Stomach smooth muscle (tissue), 2 donors: ENCODE measurements around the gene DAP.

Source experiments
- H3K27ac ChIP-seq: one replicate; pipeline ENCODE4 v1.7.0; 2013; ENCODE audit warnings: mild to moderate bottlenecking, low read length, inconsistent platforms
- H3K27me3 ChIP-seq, 2 donors: one replicate each; pipeline ENCODE4 v1.7.0; 2013; ENCODE audit warnings: low read length in 2 of 2; ENCODE audit not compliant: insufficient read depth in 2 of 2, control insufficient read depth in 1 of 2
- H3K36me3 ChIP-seq, 2 donors: one replicate each; pipeline ENCODE4 v1.7.0; 2013; ENCODE audit warnings: low read length in 2 of 2; ENCODE audit not compliant: control insufficient read depth in 2 of 2, insufficient read depth in 2 of 2
- H3K4me1 ChIP-seq: one replicate; pipeline ENCODE4 v1.7.0; 2013; ENCODE audit warnings: low read length; ENCODE audit not compliant: control insufficient read depth, insufficient read depth
- H3K4me3 ChIP-seq, 2 donors: one replicate each; pipeline ENCODE4 v1.7.0; 2013; ENCODE audit warnings: low read length in 2 of 2
- H3K9ac ChIP-seq, 2 donors: one replicate each; pipeline ENCODE4 v1.7.0; 2013; ENCODE audit warnings: low read length in 2 of 2, mild to moderate bottlenecking in 1 of 2
- H3K9me3 ChIP-seq, 2 donors: one replicate each; pipeline ENCODE4 v1.7.0; 2013; ENCODE audit warnings: low read length in 2 of 2; ENCODE audit not compliant: control insufficient read depth in 2 of 2
- donor health status: healthy.
- donor health status: Pancreatic carcinoma.

The DAP gene

DNA sequence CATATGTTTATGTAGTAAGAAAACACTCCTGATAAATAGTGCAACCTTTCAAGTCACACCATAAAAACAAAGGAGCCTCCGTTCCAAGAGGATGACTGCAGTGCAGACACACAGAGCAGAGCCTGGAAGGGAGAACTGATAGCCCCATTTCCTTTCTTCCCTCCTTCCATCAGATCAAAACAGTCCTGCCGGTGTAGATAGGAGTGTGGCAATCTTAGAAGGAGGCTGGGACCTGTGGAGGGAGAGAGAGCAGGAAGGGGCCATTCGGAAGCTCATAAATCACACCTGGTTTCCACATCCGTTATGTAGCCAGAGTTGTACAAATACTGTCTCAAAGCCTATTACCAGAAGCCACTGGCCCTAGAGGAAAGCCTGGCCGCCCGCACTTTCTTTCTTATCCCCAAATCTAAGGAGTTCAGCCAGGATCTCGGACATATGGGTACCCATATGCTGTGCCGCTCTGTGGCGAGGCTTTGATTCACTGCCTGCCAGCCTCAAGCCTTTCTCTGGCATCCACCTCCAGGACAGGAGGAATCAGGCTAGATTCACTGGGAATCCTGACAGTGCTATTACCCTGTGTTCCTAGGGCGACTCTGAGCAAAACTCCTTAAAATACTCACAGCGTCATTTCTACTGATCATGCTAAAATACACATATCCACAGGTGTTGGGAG is 26.9 kb downstream of the DAP start:
- Histone ChIP-seq H3K4me1 (peaks cover 3% of the 10 kb centered on the region), H3K27ac (no peak overlapping the region), H3K4me3 (no peak overlapping the region), H3K9me3 (no peaks in the 10 kb centered on the region), H3K36me3 (peaks cover 0 to 3% of the 10 kb centered on the region in 2 donors), H3K27me3 (no peaks in the 10 kb centered on the region), H3K9ac (no peak overlapping the region)

GRCh38 chr5:10733426-10733825 is 27.6 kb downstream of the DAP start:
- Histone ChIP-seq H3K4me3 (no peak overlapping the region), H3K9me3 (no peaks in the 10 kb centered on the region), H3K27me3 (no peaks in the 10 kb centered on the region), H3K27ac (no peak overlapping the region), H3K36me3 (peaks cover 0 to 3% of the 10 kb centered on the region in 2 donors), H3K9ac (no peak overlapping the region), H3K4me1 (peaks cover 3% of the 10 kb centered on the region)

DNA sequence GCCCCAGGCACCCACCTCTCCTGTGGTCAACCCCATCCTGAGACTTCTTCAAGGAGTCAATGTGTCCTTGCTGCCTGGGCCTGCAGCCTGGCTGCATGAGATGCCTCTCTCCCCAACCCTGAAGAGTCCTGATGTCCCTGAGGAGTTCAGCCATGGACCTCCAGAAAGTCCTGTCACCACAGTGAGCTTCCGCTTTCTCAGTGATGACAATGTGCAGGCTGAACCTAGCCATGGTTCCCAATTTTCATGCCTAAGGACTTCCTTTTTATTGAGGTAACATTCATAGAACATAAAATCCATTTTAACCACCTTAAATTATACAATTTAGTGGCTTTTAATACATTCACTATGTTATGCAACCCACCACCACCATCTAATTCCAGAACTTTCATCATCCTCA is 29.1 kb downstream of the DAP start:
- peaks cover 3% of the 10 kb centered on the region for H3K4me1 ChIP-seq
- H3K27ac ChIP-seq = no peak overlapping the region
- H3K9ac ChIP-seq = no peak overlapping the region
- H3K4me3 ChIP-seq = no peak overlapping the region
- H3K36me3 ChIP-seq = peaks cover 0 to 3% of the 10 kb centered on the region in 2 donors
- no peaks in the 10 kb centered on the region for H3K27me3 ChIP-seq
- no peaks in the 10 kb centered on the region for H3K9me3 ChIP-seq

- H3K9ac ChIP-seq = no peak overlapping the region
- H3K36me3 ChIP-seq = peaks cover 0 to 3% of the 10 kb centered on the region in 2 donors
- H3K9me3 ChIP-seq = no peaks in the 10 kb centered on the region
- no peak overlapping the region for H3K27ac ChIP-seq
- no peaks in the 10 kb centered on the region for H3K27me3 ChIP-seq
- H3K4me1 ChIP-seq = no peaks in the 10 kb centered on the region
- H3K4me3 ChIP-seq = no peak overlapping the region
These were observed 31.0 kb downstream of the DAP start for GRCh38 chr5:10730043-10730351.

DNA sequence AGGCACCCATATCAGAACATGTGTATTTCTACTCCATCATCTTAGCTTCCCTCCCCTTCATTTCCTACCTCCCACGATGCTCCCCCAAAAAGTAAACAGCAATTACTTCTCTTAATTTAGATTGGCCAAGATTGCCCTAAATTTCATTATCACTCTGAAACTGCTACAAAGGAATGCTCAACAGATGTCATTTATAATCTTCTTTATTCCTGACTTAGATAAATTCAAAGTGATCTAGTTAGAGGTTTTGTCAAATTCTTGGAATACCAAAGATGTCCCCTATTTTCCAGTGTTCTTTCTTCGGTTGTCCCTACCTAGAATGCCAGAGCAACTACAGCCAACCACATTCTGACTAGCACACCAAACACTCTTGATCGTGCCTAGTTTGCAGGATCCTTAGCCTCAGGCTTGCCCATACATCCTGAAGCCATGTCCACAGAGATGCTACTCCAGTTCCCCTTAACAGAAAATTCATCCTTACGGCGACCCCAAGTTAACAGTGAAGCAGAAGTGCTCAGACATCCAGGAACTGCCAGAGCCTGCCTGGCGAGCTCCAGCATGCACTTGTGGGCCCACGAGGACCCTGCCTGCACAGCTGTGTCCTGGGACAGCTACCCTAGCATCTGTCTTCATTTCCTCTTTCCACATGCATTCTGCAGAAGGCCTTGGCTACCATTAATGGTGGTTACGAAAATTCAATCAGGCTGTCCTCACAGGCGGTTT is 31.6 kb downstream of the DAP start:
- Histone ChIP-seq H3K4me3 (no peak overlapping the region), H3K9ac (no peak overlapping the region), H3K27ac (no peak overlapping the region), H3K27me3 (no peaks in the 10 kb centered on the region), H3K9me3 (no peaks in the 10 kb centered on the region), H3K4me1 (peaks cover 4% of the 10 kb centered on the region), H3K36me3 (peaks cover 0 to 3% of the 10 kb centered on the region in 2 donors)

- no peak overlapping the region for H3K27ac ChIP-seq
- H3K27me3 ChIP-seq = no peaks in the 10 kb centered on the region
- H3K36me3 ChIP-seq = peaks cover 0 to 3% of the 10 kb centered on the region in 2 donors
- H3K4me3 ChIP-seq = no peak overlapping the region
- H3K4me1 ChIP-seq = peaks cover 4% of the 10 kb centered on the region
- no peak overlapping the region for H3K9ac ChIP-seq
- no peaks in the 10 kb centered on the region for H3K9me3 ChIP-seq
These were observed 32.4 kb downstream of the DAP start for GRCh38 chr5:10728679-10729078.

- H3K9me3 ChIP-seq = no peaks in the 10 kb centered on the region
- no peak overlapping the region for H3K4me3 ChIP-seq
- peaks cover 4% of the 10 kb centered on the region for H3K4me1 ChIP-seq
- no peaks in the 10 kb centered on the region for H3K27me3 ChIP-seq
- H3K9ac ChIP-seq = no peak overlapping the region
- H3K36me3 ChIP-seq = peaks cover 0 to 3% of the 10 kb centered on the region in 2 donors
- no peak overlapping the region for H3K27ac ChIP-seq
These were observed 33.2 kb downstream of the DAP start for GRCh38 chr5:10727861-10728260.

DNA sequence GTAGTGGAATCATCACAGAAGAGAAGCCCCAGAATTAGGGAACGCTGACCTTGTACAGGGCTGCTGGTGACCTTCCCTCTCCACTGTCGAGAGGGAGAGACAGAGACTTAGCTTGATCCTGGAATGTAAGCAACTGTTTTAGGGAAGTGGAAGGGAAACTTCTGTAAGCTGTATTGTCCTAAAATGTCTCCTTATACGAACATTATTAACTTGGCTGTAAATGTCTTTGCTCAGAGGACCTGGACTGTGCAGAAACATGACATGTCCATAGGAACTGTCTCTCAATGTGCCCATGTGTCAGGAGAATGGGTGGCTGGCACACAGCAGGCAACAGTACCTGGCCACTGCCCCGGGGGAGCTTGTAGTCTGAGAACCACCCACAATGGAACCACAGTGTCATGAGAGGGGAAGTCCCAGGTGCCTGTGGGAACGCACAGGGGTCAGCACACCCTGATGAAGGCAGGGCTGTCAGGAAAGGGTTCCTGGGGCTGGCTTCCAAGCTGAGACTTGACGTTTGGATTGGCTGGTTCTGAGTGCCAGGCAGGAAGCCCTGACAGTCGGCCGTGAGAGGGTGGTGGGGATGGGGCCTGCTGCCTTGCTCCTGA is 34.0 kb downstream of the DAP start:
- Histone ChIP-seq H3K9me3 (no peaks in the 10 kb centered on the region), H3K9ac (no peak overlapping the region), H3K27ac (no peak overlapping the region), H3K4me1 (peaks cover 4% of the 10 kb centered on the region), H3K27me3 (no peaks in the 10 kb centered on the region), H3K4me3 (no peak overlapping the region), H3K36me3 (peaks cover 0 to 3% of the 10 kb centered on the region in 2 donors)

GRCh38 chr5:10726179-10726912 is 34.7 kb downstream of the DAP start:
- H3K9me3 ChIP-seq = no peaks in the 10 kb centered on the region
- H3K36me3 ChIP-seq = no peaks in the 10 kb centered on the region
- H3K4me3 ChIP-seq = no peak overlapping the region
- peaks cover 4% of the 10 kb centered on the region for H3K4me1 ChIP-seq
- H3K27ac ChIP-seq = no peak overlapping the region
- no peak overlapping the region for H3K9ac ChIP-seq
- no peaks in the 10 kb centered on the region for H3K27me3 ChIP-seq

DNA sequence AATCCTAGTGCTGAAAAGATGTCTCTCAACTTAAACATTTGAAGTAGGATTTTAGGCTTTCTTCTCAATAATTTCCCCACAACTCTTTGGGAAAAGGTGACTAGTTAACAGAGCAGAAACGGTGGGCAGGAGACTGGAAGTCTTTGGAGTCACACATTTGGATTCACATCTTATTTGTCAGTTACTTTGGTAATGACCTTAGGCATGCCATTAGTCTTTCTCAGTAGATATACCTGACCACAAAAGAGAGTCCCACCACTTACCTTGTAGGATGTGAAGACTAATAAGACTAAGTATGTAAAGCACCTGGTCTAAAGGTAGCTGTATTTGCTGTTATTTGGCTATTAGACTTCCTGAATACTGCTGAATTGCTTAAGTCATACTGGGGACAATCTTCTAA is 35.4 kb downstream of the DAP start:
- Histone ChIP-seq H3K27ac (no peak overlapping the region), H3K4me1 (peaks cover 4% of the 10 kb centered on the region), H3K4me3 (no peak overlapping the region), H3K36me3 (no peaks in the 10 kb centered on the region), H3K9me3 (no peaks in the 10 kb centered on the region), H3K9ac (no peak overlapping the region), H3K27me3 (no peaks in the 10 kb centered on the region)
